ENCODE results near the gene TXNDC5.

Gene TXNDC5

DNA sequence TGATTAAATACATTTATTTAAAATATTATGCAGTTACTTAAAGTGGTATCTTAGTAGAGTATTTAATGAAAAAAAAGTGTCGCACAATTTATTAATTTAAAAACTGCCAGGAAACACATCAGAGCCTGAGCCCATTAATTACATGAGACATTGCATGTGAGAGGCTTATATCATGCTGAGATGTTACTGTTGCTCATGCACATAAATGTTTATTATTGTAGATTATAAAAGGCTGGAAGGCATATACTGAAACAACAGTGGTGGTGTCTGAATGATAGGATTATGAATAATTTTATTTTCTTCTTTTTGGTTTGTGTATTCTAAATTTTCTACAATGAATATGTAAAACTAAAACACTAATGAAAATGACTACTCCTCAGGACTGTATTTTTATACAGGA is 45.7 kb upstream of the TXNDC5 start:
- H3K27ac ChIP-seq (ENCODE audit: extremely low read depth, low read depth, low read length), result no peak overlapping the region
- ChIA-PET CTCF (interaction anchor here (0.6 kb wide), 1 partner anchor 237 kb away, joined by 3 read pairs; no protein-coding TSS in a partner anchor), POLR2A (no interaction called here)
- TF ChIP-seq ZNF776 (tag by site-specific recombination; IDR thresholded peaks at IDR 0.05; ENCODE audit: borderline replicate concordance) (no peak), KLF1 (tag by site-specific recombination; IDR thresholded peaks at IDR 0.05) (no peak), ZNF350 (tag by site-specific recombination; IDR thresholded peaks at IDR 0.05) (no peak), ZNF426 (tag by site-specific recombination; IDR thresholded peaks at IDR 0.05) (no peak)
- TF ChIP-seq, protein P1, sequence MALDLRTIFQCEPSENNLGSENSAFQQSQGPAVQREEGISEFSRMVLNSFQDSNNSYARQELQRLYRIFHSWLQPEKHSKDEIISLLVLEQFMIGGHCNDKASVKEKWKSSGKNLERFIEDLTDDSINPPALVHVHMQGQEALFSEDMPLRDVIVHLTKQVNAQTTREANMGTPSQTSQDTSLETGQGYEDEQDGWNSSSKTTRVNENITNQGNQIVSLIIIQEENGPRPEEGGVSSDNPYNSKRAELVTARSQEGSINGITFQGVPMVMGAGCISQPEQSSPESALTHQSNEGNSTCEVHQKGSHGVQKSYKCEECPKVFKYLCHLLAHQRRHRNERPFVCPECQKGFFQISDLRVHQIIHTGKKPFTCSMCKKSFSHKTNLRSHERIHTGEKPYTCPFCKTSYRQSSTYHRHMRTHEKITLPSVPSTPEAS (tag by site-specific recombination; IDR thresholded peaks at IDR 0.05), result no peak
- TF ChIP-seq, protein P2, sequence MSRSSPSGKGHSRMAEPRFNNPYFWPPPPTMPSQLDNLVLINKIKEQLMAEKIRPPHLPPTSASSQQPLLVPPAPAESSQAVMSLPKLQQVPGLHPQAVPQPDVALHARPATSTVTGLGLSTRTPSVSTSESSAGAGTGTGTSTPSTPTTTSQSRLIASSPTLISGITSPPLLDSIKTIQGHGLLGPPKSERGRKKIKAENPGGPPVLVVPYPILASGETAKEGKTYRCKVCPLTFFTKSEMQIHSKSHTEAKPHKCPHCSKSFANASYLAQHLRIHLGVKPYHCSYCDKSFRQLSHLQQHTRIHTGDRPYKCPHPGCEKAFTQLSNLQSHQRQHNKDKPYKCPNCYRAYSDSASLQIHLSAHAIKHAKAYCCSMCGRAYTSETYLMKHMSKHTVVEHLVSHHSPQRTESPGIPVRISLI (tag by site-specific recombination; IDR thresholded peaks at IDR 0.05), result no peak
- H3K36me3 ChIP-seq (ENCODE audit: control insufficient read depth in 2 of 2, insufficient read depth in 1 of 2, low read length in 2 of 2), result no peaks in the 10 kb centered on the region
- H3K9me3 ChIP-seq (ENCODE audit: control insufficient read depth, insufficient read depth, low read depth, low read length), result no peaks in the 10 kb centered on the region
- H3K4me3 ChIP-seq (ENCODE audit: low read depth, low read length), result no peak overlapping the region
- no peaks in the 10 kb centered on the region for H3K4me1 ChIP-seq (ENCODE audit: control insufficient read depth, insufficient read depth, low read length)

DNA sequence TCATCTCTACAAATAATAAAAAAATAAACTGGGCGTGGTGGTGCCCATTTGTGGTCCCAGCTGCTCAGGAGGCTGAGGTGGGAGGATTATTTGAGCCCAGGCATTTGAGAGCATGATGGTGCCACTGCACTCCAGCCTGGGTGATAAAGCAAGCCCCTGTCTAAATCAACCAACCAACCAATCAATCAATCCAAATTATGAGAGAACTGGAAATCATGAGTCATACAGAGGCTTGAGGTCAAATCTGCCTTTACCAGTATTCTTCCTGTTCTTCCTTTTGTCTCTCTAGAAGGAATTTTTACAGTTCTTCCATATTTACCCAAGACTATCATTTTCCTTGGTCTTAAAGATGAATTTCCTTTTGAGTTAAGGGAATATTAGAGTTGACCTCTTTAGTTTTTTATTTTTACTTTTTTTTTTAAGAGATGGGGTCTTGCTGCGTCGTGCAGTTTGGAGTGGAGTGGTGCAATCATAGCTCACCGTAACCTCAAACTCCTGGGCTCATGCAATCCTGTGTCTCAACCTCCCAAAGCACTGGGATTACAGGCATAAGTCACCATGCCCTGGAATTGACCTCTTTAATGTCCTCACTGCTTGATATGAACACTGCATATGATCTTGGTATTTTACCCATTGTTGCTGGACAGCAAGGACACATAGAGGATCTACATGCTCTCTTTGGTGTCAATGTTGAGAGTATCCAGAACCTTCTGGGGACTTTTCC is 44.1 kb upstream of the TXNDC5 start:
- Histone ChIP-seq H3K4me3 (ENCODE audit: low read depth, low read length) (no peak overlapping the region), H3K4me1 (ENCODE audit: control insufficient read depth, insufficient read depth, low read length) (no peaks in the 10 kb centered on the region), H3K9me3 (ENCODE audit: control insufficient read depth, insufficient read depth, low read depth, low read length) (no peaks in the 10 kb centered on the region), H3K27ac (ENCODE audit: extremely low read depth, low read depth, low read length) (no peak overlapping the region), H3K36me3 (ENCODE audit: control insufficient read depth in 2 of 2, insufficient read depth in 1 of 2, low read length in 2 of 2) (no peaks in the 10 kb centered on the region)
- ChIA-PET CTCF (interaction anchor here (0.7 to 1.8 kb wide), 4 partner anchors 15 to 284 kb away, joined by 3 to 6 read pairs (median 4); no protein-coding TSS in a partner anchor), POLR2A (no interaction called here)
- TF ChIP-seq HOXC10 (CRISPR knock-in tag; IDR thresholded peaks at IDR 0.05) (no peak), ZNF544 (tag by site-specific recombination; IDR thresholded peaks at IDR 0.05) (no peak), ZBTB21 (tag by site-specific recombination; IDR thresholded peaks at IDR 0.05) (no peak), ZNF623 (tag by site-specific recombination; IDR thresholded peaks at IDR 0.05) (no peak), ZBTB8A (tag by site-specific recombination; IDR thresholded peaks at IDR 0.05) (no peak)
- TF ChIP-seq, protein P3, sequence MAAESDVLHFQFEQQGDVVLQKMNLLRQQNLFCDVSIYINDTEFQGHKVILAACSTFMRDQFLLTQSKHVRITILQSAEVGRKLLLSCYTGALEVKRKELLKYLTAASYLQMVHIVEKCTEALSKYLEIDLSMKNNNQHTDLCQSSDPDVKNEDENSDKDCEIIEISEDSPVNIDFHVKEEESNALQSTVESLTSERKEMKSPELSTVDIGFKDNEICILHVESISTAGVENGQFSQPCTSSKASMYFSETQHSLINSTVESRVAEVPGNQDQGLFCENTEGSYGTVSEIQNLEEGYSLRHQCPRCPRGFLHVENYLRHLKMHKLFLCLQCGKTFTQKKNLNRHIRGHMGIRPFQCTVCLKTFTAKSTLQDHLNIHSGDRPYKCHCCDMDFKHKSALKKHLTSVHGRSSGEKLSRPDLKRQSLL (tag by site-specific recombination; IDR thresholded peaks at IDR 0.05), result no peak

DNA sequence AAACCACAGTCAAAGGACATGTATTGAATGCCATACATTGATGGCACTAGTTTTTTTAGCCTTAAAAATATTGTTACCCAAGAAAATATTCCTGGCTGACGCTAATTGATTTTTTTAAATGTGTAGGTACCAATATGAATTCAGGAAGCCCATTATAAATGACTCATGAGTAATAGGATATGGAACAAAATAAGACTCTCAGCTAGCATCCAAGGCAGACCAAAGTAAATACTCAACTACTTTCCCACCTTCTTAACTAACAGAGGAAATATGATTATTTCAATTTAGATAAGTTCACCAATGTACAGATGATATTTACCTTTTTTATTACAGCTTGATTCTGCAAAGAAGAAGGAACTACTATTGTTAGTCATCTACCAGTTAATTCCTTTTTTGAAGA is 43.2 kb upstream of the TXNDC5 start:
- CTCF ChIA-PET, result interaction anchor here (1.1 to 1.8 kb wide), 2 partner anchors 52 to 284 kb away, joined by 4 read pairs; no protein-coding TSS in a partner anchor
- POLR2A ChIA-PET, result no interaction called here

More for the DNA sequence above, 43.2 kb upstream of the TXNDC5 start:
- no peak overlapping the region for H3K4me3 ChIP-seq (ENCODE audit: low read depth, low read length)
- no peaks in the 10 kb centered on the region for H3K36me3 ChIP-seq (ENCODE audit: control insufficient read depth in 2 of 2, insufficient read depth in 1 of 2, low read length in 2 of 2)
- H3K4me1 ChIP-seq (ENCODE audit: control insufficient read depth, insufficient read depth, low read length), result no peaks in the 10 kb centered on the region
- H3K27ac ChIP-seq (ENCODE audit: extremely low read depth, low read depth, low read length), result no peak overlapping the region
- TF ChIP-seq ZBTB48 (tag by site-specific recombination; IDR thresholded peaks at IDR 0.05), result no peak
- TF ChIP-seq, protein P4, sequence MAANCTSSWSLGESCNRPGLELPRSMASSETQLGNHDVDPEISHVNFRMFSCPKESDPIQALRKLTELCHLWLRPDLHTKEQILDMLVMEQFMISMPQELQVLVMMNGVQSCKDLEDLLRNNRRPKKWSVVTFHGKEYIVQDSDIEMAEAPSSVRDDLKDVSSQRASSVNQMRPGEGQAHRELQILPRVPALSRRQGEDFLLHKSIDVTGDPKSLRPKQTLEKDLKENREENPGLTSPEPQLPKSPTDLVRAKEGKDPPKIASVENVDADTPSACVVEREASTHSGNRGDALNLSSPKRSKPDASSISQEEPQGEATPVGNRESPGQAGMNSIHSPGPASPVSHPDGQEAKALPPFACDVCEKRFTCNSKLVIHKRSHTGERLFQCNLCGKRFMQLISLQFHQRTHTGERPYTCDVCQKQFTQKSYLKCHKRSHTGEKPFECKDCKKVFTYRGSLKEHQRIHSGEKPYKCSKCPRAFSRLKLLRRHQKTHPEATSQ (tag by site-specific recombination; IDR thresholded peaks at IDR 0.05), result no peak
- TF ChIP-seq ZNF664 (tag by site-specific recombination; IDR thresholded peaks at IDR 0.05), result no peak
- TF ChIP-seq ZNF433 (tag by site-specific recombination; IDR thresholded peaks at IDR 0.05; ENCODE audit: low read depth), result no peak
- TF ChIP-seq KLF1 (tag by site-specific recombination; IDR thresholded peaks at IDR 0.05), result no peak
- no peak for TF ChIP-seq SETDB1 (IDR thresholded peaks at IDR 0.05; ENCODE audit: insufficient read length, low read length)
- TF ChIP-seq TCF7L2 (IDR thresholded peaks at IDR 0.05; ENCODE audit: borderline replicate concordance, low read depth, low read length), result no peak
- TF ChIP-seq ZEB2 (tag by site-specific recombination; IDR thresholded peaks at IDR 0.05), result no peak
- no peak for TF ChIP-seq ZFP41 (tag by site-specific recombination; IDR thresholded peaks at IDR 0.05; ENCODE audit: borderline replicate concordance)
- no peak for TF ChIP-seq ZNF169 (tag by site-specific recombination; IDR thresholded peaks at IDR 0.05)
- H3K9me3 ChIP-seq (ENCODE audit: control insufficient read depth, insufficient read depth, low read depth, low read length), result no peaks in the 10 kb centered on the region

All from HEK293 (cell line).